ENCODE data around the gene MAGED4. TPM values are rescaled to one million over a fixed set of nuclear protein-coding genes. Genes with fewer than 3 reads are reported as not detected.
"Not testable (repeated sequence)": the region's sequence is repeated elsewhere in the genome, so short reads cannot be mapped to it uniquely, and the experiment has no call there.

MAGED4 gene
- total RNA-seq, 1 donor from 2014 or later, result 5.1 TPM

DNA sequence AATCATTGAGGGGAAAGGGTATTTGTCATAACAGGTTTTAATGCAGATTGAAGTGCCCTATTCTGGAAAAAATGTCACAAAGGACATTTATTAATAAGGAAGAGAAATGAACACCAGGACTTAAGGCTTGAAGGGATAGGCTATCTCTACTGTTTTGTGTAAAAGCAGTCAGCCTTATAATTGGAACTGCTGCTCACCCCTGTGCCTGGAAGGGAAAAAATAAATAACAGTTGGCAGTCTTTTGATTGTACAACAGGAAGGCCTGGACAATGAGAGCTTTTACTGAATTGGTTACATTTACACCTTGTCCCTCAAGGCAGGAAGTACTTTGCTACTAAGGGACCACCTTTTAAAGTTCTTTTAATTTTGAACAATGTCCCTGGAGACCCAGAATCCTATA lies 17.8 kb upstream of the MAGED4 start:
- ChIA-PET CTCF (no interaction called here), POLR2A (no interaction called here)
- TF ChIP-seq, protein P1, sequence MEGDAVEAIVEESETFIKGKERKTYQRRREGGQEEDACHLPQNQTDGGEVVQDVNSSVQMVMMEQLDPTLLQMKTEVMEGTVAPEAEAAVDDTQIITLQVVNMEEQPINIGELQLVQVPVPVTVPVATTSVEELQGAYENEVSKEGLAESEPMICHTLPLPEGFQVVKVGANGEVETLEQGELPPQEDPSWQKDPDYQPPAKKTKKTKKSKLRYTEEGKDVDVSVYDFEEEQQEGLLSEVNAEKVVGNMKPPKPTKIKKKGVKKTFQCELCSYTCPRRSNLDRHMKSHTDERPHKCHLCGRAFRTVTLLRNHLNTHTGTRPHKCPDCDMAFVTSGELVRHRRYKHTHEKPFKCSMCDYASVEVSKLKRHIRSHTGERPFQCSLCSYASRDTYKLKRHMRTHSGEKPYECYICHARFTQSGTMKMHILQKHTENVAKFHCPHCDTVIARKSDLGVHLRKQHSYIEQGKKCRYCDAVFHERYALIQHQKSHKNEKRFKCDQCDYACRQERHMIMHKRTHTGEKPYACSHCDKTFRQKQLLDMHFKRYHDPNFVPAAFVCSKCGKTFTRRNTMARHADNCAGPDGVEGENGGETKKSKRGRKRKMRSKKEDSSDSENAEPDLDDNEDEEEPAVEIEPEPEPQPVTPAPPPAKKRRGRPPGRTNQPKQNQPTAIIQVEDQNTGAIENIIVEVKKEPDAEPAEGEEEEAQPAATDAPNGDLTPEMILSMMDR (IDR thresholded peaks at IDR 0.05), result no peak
- peaks cover 2% of the 10 kb centered on the region for H3K9me3 Mint-ChIP-seq
- H3K4me3 Mint-ChIP-seq, result no peak overlapping the region
- H3K27ac Mint-ChIP-seq, result no peak overlapping the region
- intact Hi-C loops (cut with micrococcal nuclease), result no loop called here
- H3K36me3 Mint-ChIP-seq (ENCODE audit: low read depth), result no peaks in the 10 kb centered on the region
- no peaks in the 10 kb centered on the region for H3K27me3 Mint-ChIP-seq
- ATAC-seq (ENCODE audit: low read depth) (no peak), DNase-seq (no peak)
- no peaks in the 10 kb centered on the region for H3K4me1 Mint-ChIP-seq

DNA sequence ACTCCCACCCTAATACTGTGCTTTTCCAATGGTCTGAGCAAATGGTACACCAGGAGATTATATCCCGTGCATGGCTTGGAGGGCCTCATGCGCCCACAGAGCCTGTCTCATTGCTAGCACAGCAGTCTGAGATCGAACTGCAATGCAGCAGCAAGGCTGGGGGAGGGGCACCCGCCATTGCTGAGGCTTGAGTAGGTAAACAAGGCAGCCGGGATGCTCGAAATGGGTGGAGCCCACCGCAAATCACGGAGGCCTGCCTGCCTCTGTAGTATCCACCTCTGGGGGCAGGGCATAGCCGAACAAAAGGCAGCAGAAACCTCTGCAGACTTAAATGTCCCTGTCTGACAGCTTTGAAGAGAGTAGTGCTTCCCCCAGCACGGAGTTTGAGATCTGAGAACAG lies 13.6 kb upstream of the MAGED4 start:
- ATAC-seq (ENCODE audit: low read depth); H3K9me3 Mint-ChIP-seq; intact Hi-C loops (cut with micrococcal nuclease); CTCF ChIA-PET; H3K36me3 Mint-ChIP-seq (ENCODE audit: low read depth); DNase-seq; H3K27ac Mint-ChIP-seq; H3K27me3 Mint-ChIP-seq; H3K4me1 Mint-ChIP-seq; H3K4me3 Mint-ChIP-seq; POLR2A ChIA-PET: not testable (repeated sequence)

DNA sequence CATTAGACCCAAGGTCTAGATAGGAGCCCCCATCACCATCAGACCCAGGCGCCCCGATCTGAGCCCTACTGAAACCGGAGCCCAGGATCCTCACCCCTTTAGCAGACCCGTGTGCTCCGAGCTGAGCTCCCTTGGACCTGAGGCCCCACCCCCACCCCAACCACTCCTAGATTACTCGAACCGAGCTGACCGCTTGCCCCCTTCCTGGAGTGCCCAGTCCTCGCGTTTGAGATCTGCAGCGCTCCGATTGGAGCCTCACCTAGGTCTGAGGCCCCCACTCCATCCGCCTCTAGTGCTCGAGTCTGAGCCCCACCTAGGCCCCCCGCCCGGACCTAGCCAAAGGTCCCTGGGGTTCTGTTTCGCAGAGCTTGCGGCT lies 378 bp downstream of the MAGED4 start:
- CTCF ChIA-PET; H3K4me3 Mint-ChIP-seq; POLR2A ChIA-PET; H3K36me3 Mint-ChIP-seq (ENCODE audit: low read depth); DNase-seq; H3K27ac Mint-ChIP-seq; H3K27me3 Mint-ChIP-seq; H3K9me3 Mint-ChIP-seq; H3K4me1 Mint-ChIP-seq; intact Hi-C loops (cut with micrococcal nuclease): not testable (repeated sequence)
- ATAC-seq (ENCODE audit: low read depth), result peak; percentile 14

DNA sequence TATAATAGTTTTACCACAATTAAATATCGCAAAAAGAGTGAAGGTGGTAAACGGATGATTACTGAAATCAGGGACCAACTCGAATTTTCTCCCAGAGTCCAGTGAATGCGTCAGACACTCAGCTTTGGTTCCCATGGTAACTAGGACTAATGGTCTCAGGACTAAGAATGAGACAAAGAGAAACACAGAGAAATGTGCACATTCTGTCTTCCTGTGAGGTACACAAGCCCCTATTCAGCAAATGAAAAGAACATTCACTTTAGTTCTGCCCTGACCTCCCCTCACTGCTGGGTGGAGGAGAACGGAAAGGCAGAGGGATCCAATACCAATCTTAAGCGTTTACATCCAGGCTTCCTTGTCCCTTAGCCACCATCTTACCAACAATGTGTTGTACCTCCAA lies 26.7 kb downstream of the MAGED4 start:
- H3K27ac Mint-ChIP-seq; DNase-seq; CTCF ChIA-PET; H3K4me3 Mint-ChIP-seq; H3K4me1 Mint-ChIP-seq; intact Hi-C loops (cut with micrococcal nuclease); ATAC-seq (ENCODE audit: low read depth); H3K9me3 Mint-ChIP-seq; H3K27me3 Mint-ChIP-seq; POLR2A ChIA-PET; H3K36me3 Mint-ChIP-seq (ENCODE audit: low read depth): not testable (repeated sequence)

DNA sequence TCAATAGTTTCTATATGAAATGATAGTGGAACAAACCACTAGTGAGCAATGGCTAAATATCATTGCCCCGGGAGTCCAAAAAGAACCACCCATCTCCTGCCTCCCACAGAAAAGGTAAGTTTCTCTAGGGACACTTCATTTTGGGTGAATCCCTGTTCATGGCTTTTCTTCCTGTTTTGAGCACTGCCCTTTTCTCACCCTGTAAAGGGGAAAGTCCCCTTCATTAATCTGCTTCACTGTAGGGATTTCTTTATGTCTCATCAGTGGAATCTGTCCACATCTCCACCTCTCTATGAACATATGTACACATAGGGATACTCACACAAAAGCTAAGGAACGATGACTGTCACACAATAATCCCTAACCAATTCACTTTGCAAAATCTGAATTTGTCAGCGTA lies 28.6 kb downstream of the MAGED4 start:
- H3K27ac Mint-ChIP-seq, result no peak overlapping the region
- CTCF ChIA-PET, result no interaction called here
- H3K4me3 Mint-ChIP-seq, result no peak overlapping the region
- H3K27me3 Mint-ChIP-seq, result no peaks in the 10 kb centered on the region
- DNase-seq (no peak), ATAC-seq (ENCODE audit: low read depth) (no peak)
- H3K36me3 Mint-ChIP-seq (ENCODE audit: low read depth), result no peaks in the 10 kb centered on the region
- no peaks in the 10 kb centered on the region for H3K4me1 Mint-ChIP-seq
- H3K9me3 Mint-ChIP-seq, result no peaks in the 10 kb centered on the region
- TF ChIP-seq, protein P1 (IDR thresholded peaks at IDR 0.05), result no peak
- intact Hi-C loops (cut with micrococcal nuclease), result no loop called here
- POLR2A ChIA-PET, result no interaction called here

DNA sequence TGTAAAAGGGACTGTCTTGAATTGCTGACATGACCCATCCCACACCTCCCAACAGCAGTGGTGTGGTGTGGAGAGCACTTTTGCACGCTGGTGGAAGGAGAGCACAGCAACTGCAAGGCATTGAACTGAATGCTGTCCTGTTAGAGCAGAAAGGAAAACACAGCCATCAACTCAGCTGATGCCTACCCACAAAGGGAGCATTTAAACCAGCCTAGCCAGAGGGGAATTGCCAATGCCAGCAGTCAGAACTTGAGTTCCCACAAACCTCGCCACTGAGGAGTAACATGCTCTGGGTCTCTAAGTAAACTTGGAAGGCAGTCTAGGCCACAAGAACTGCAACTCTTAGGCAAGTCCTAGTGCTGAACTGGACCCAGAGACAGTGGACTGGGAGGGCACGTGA lies 31.9 kb downstream of the MAGED4 start:
- H3K27ac Mint-ChIP-seq, result no peak overlapping the region
- H3K27me3 Mint-ChIP-seq, result peaks cover 2% of the 10 kb centered on the region
- DNase-seq, result no peak
- H3K4me3 Mint-ChIP-seq, result no peak overlapping the region
- intact Hi-C loops (cut with micrococcal nuclease), result no loop called here
- TF ChIP-seq, protein P1 (IDR thresholded peaks at IDR 0.05), result no peak
- H3K4me1 Mint-ChIP-seq, result no peaks in the 10 kb centered on the region
- H3K9me3 Mint-ChIP-seq, result peaks cover 2% of the 10 kb centered on the region
- ChIA-PET POLR2A (no interaction called here), CTCF (no interaction called here)
- ATAC-seq (ENCODE audit: low read depth), result no peak
- no peaks in the 10 kb centered on the region for H3K36me3 Mint-ChIP-seq (ENCODE audit: low read depth)

DNA sequence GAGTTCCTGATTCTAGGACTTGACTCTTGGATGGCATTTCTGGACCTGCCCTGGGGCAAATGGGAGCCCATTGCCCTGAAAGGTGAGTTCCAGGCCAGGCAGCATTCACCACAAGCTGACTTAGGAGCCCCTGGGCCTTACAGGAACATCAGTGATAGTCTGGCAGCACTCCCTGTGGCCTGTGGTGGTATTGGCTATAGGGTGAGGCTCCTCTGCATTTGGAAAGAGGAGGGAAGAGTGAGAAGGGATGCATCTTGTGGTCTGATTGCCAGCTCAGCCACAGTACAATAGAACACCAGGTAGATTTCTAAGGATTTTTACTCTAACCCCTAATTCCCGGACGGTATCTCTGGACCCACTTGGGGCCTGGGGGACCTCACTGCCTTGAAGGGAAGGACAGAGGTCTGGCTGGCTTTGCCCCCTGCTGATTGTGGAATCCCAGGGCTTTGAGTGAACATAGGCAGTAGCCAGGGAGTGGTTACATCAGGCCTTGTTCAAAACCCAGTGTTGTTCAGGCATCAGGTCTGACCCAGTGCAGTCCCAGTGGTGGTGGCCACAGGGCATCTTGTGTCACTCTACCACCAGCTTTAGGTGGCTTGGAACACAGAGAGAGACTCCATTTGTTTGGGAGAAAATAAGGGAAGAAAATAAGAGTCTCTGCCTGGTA lies 32.9 kb downstream of the MAGED4 start:
- H3K36me3 Mint-ChIP-seq (ENCODE audit: low read depth), result no peaks in the 10 kb centered on the region
- peaks cover 2% of the 10 kb centered on the region for H3K27me3 Mint-ChIP-seq
- DNase-seq, result no peak
- intact Hi-C loops (cut with micrococcal nuclease), result no loop called here
- no peak for ATAC-seq (ENCODE audit: low read depth)
- ChIA-PET CTCF (no interaction called here), POLR2A (no interaction called here)
- H3K9me3 Mint-ChIP-seq, result peaks cover 2% of the 10 kb centered on the region
- H3K27ac Mint-ChIP-seq, result no peak overlapping the region
- TF ChIP-seq, protein P1 (IDR thresholded peaks at IDR 0.05), result no peak
- no peaks in the 10 kb centered on the region for H3K4me1 Mint-ChIP-seq
- H3K4me3 Mint-ChIP-seq, result no peak overlapping the region

Measured in activated B cell treated with CpG ODN at 0.5 μM for 24 hours (primary cell).